Stimulated activated CD4-positive, alpha-beta T cell treated with anti-CD3 and anti-CD28 coated beads, Interleukin-1b, Interleukin-23, amount 100 ng/mL, for 24 hours (primary cell): ENCODE measurements around the gene SKA3.
"Not testable (repeated sequence)": the region's sequence is repeated elsewhere in the genome, so short reads cannot be mapped to it uniquely, and the experiment has no call there.

Source experiments
- DNase-seq, 4 experiments: peaks; one replicate each; pipeline ENCODE4 v3.0.0-alpha.2; 2020; ENCODE audit warnings: low read depth in 4 of 4, low spot score in 1 of 4

SKA3 gene

DNA sequence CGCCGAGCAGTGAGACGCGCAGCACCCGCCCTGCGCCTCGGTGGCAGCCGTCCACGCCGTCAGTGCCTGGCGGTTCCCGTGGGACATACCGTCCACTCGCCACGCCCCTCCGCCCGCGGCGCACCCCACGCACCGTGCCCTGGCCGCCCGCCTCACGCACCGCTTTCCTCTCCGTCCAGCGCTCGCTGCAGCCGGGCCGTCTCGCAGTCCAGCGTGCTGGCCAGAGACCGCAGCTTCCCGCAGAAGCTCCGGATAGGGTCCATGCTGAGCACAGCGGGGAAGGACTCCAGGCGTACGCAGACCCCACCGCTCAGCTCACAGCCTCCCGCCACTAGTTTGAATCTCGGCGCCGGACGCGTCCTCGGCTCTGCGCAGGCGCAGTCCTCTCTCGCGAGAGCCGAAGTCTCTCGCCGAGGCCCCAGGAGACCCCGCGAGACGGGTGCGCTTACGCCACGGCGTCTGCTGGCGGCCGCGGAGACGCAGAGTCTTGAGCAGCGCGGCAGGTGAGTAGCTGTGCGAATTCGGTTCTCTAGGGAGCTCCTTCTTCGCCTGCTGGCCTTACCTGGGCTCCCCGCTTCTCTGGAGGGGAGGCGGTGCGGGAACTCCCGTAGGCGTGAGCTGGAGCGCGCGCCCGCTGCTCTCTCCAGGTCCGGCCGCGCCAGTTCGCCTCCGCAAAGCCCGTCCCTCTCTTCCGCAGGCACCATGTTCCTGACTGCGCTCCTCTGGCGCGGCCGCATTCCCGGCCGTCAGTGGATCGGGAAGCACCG, at the start of gene SKA3, which contains the start of gene MRPL57:
Gene SKA3, minus strand, starts transcription at position 338 of the 767 bp plus-strand sequence. Its CDS starts 75 bp downstream, at position 263.
Gene MRPL57, plus strand, starts transcription at position 444 of the 767 bp plus-strand sequence. Its CDS starts 259 bp downstream, at position 703.
- DNase-seq, result peak; percentile 80 to 89 (median 86)

DNA sequence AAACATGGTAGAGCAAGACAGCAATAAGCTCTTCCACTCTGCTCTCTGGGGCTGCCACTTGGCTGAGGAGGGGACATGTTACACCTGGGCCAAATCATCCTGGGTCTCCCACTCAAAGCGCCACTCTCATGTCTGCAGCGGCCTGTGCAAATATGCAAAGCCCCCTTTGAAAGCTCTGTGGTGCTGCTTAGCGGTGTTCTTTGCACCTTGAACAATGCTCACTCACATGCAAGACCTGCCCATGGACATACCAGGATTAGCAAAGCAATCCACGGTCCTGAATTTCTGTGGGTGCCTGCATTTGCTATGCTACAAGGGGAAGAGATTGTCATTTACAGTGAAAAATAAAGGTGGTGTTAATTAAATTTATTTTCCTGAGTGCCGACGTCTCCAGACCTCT, 48.7 kb upstream of the SKA3 start:
- no peak for DNase-seq

GRCh38 chr13:21221268-21221667, 44.9 kb upstream of the SKA3 start:
- DNase-seq, result no peak

DNA sequence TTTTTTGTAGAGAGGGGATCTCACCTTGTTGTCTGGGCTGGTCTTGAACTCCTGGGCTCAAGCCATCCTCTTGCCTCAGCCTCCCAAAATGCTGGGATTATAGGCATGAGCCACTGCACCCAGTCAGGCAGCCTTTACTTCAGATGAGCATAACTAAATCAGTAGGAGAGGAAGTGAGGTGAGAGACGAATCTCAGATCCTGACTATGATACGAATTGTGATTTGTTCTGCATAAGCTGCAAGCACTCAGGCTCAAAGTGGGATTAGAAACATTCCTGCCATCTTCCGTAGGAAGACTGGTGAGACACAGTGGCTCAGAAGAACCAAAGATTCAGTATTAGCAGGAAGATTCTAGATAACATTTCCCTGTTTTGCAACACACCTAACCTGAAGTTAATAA, 43.4 kb upstream of the SKA3 start:
- DNase-seq, result not testable (repeated sequence)

DNA sequence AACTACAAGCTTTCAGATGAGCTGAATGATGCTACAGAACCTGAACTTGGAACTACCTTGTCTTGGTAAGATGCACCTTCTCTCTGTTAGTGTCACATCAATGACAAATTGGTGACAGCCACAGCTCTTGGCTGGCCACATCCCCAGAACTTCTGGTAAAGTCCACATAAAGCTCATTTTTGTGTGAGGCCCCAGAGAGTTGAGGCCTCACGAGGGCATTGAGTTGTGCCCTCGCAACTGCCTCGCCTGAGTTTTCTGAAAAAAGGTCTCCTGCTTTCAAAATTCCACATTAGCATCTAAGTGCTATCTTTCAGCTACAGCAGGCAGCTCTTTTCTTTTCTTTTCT, 42.7 kb upstream of the SKA3 start:
- no peak for DNase-seq

DNA sequence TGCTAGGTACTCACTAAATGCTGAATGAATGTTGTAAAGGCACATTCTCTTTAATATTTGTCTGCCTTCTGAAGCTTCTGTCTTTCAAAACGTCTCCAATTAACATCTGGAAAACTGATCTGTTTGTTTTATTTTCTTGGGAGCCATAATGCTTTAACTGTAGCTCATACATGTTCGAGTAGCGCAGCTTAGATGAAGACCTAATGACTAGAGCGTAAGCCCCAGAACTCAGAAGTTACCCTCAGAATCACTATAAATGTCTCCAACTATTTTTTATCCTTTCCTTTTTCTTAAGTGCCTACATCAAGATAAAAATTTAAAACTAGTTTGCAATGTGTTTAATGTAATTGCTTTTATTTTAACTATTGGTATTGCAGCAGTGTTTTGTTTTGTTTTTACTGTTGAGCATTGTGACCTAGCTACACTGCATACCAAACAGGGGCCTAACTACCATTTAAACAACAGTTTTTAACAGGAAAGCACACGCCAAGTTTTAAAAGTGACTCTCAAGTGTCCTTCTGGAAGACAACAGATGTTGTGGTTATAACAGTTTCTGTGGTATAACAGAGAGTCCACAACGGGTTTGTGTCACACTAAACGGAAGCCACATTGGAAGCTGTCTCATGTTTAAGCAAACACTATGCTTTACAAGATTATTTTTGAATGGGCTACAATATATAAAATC, 42.1 kb upstream of the SKA3 start:
- DNase-seq, result no peak

GRCh38 chr13:21216332-21216731, 40.0 kb upstream of the SKA3 start:
- DNase-seq, result no peak

DNA sequence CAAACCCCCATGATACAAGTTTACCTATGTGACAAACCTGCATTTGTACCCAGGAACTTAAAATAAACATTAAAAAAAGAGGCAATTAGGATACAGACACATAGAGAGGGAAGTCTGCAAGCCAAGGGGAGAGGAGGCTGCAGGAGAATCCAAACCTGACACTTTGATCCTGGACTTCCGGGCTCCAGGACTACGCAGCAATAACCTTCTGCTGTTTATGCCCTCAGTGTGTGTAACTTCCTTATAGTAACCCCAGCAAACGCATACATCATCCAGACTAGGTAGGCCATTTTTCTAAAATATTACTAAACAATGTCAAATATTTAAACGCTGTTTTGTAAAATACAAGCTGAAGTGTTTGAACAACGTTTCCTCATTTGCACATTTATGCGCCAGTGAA, 39.1 kb upstream of the SKA3 start:
- DNase-seq, result not testable (repeated sequence)

GRCh38 chr13:21212138-21212775, 35.9 kb upstream of the SKA3 start:
- DNase-seq, result no peak

DNA sequence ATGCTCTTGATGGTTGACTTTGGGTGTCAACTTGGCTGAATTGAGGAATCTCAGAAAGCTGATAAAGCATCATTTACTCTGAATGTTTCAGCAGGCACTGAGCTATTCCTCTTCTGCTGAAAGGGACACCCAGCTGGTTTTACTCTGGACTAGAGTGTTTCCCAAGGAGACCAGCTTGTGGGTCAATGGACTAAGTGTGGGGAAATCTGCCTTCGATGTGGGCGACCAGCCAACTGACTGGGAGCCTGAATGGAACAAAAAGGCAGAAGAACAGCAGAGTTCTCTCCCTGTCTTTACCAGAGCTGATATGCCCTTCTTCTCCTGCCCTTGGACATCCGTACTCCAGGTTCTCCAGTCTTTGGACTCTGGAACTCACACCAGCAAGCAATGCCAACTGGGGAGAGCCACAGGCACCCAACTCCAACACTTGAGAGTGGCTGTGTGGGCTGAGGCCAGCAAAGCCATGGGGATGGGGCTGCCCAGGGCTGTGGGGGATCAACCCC, 32.4 kb upstream of the SKA3 start:
- no peak for DNase-seq

DNA sequence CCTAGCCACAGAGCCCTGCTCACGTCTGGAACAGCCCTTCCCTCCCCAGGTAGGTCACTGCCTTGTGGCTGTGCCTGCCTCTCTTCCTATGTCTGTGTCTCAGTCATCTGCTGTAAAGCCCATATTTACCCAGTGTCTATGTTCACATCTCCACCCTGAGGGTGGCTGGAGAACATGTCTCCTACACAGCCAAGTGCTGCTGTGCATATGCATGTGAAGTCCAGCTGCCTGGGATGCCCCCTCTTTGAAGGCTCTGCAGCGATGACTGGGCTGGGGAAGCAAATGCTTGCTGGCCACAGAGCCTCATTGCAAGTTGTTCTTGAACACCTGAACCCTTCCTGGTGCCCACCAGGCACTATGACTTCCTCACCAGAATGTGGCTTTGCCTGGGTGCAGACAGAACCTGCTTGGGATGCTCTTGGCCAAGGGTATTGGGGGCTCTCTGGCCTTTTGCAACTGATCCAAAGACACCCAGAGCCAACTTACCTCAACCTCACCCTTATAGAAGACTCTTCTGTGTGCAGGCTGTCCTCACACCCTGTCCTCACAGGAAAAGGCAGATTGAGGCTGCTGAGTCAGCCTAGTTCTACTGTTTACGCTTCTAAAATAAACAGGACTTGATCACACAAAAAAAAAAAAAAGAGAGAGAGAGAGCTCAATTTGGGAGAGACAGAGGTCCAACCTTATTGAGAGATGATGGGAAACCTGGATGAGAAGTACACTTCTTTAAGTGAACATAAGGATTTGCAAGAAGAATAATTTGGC, 26.6 kb upstream of the SKA3 start:
- DNase-seq, result no peak

GRCh38 chr13:21201456-21202190, 25.3 kb upstream of the SKA3 start:
- not testable (repeated sequence) for DNase-seq

DNA sequence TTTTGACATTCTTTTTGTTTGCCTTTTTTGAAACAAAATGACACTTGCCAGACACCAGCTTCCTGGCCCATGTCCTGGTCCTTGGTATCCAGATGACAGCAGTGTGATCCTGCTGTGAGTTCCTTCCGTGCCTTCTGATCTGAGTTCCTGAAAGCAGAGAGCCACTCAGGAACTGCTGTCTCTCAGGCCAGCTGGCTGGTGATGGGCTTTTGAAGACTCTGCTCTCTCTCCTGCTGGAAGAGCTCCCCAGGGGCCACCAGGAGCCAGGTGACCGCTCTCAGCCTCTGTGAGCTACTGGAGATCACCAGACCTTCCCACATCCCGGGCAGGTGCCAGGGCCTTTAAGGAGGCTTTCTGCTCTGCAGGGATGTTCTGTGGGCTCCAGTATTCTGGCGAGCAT, 22.0 kb upstream of the SKA3 start:
- DNase-seq, result not testable (repeated sequence)

GRCh38 chr13:21197606-21198225, 21.4 kb upstream of the SKA3 start:
- not testable (repeated sequence) for DNase-seq

DNA sequence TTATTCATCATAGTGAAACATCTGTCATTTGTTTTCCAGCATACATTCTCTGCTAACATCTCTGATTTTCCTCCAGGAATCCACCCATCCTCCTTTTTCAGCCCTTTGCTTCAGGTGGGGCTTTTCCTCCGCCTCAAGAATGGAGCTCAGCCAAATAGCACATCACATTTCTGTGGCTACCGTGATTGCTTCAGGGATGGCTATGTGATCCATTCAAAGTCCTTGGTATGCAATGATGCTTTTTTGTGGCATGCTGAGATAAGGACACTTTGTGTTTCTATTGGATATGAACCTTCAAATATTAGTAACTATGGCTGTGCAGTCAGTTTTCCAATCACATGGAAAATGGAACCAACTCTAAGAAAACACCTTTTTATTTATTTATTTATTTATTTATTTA, 18.4 kb upstream of the SKA3 start:
- not testable (repeated sequence) for DNase-seq

- not testable (repeated sequence) for DNase-seq
Measured at GRCh38 chr13:21186410-21186809, 10.1 kb upstream of the SKA3 start.

- no peak for DNase-seq
Measured at GRCh38 chr13:21181671-21182070, 5.3 kb upstream of the SKA3 start.

- peak in 3 of 4 experiments; percentile 12 to 18 (median 16) for DNase-seq
Measured at GRCh38 chr13:21176982-21177284, 581 bp upstream of the SKA3 start.

DNA sequence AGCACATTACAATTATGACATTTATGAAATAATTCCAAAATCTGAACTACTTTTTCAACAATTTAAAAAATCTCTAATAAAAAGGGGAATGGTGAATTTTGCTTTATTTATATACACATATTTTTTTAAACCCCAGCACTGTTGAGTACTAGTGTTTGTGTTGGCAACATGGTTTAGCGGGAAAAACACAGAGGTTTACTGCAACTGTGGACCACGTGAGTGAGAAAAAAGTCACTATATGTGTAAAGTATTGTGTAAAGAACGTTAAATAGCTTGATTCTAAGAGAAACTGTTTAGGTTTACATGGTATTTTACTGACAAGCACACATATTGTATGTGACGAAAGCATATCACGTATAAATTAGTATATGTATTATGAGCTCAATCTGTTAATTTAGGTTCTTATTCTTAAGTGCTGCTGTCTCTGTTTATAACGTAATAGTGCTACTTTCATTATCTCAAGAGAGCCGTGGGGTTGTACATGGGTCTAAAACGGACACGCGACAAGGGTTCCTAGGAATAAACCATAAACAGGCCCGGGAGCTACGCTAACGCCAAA, 617 bp downstream of the SKA3 start:
- no peak for DNase-seq

- not testable (repeated sequence) for DNase-seq
Measured at GRCh38 chr13:21173767-21174166, 2.6 kb downstream of the SKA3 start.
